AG09309 (cell line): ENCODE results near the gene HOXD8.

ENCODE experiments used
- DNase-seq: peaks from one replicate; pipeline ENCODE4 v3.0.0-alpha.2; 2010; ENCODE audit warnings: low read depth
- H3K4me3 ChIP-seq: 2 replicates; pipeline ENCODE4 v1.5.1; 2011; ENCODE audit warnings: mild to moderate bottlenecking, low read depth, low read length, moderate library complexity; ENCODE audit not compliant: control insufficient read depth
- CTCF ChIP-seq: IDR thresholded peaks from 2 replicates; pipeline ENCODE4 v1.5.1; 2011; ENCODE audit warnings: mild to moderate bottlenecking, low read depth, low read length, inconsistent platforms; ENCODE audit not compliant: insufficient read depth, control insufficient read depth; ENCODE audit errors: missing control alignments

The HOXD8 gene

GRCh38 chr2:176087330-176088047 lies 42.0 kb upstream of the HOXD8 start:
- TF ChIP-seq CTCF = no peak
- DNase-seq = no peak
- no peak overlapping the region; the same call in 1 of the 2 replicates for H3K4me3 ChIP-seq

GRCh38 chr2:176088048-176088936 lies 41.2 kb upstream of the HOXD8 start:
- DNase-seq = no peak
- H3K4me3 ChIP-seq = peak overlapping the region; percentile 43
- peak; percentile 85 for TF ChIP-seq CTCF

GRCh38 chr2:176088937-176089842 lies 40.3 kb upstream of the HOXD8 start:
- H3K4me3 ChIP-seq = no peak overlapping the region
- TF ChIP-seq CTCF = no peak
- no peak for DNase-seq

GRCh38 chr2:176089843-176090395 lies 39.6 kb upstream of the HOXD8 start:
- DNase-seq = no peak
- TF ChIP-seq CTCF = no peak

GRCh38 chr2:176090862-176091261 lies 38.6 kb upstream of the HOXD8 start:
- no peak for TF ChIP-seq CTCF
- no peak overlapping the region for H3K4me3 ChIP-seq
- no peak for DNase-seq

More at GRCh38 chr2:176089843-176090395, 39.6 kb upstream of the HOXD8 start:
- H3K4me3 ChIP-seq = no peak overlapping the region
